Pulmonary artery endothelial cell (primary cell): ENCODE data around the gene GASK1A. TPM values are rescaled to one million over a fixed set of nuclear protein-coding genes. Genes with fewer than 3 reads are reported as not detected.

Experiments
- DNase-seq: peaks from one replicate; pipeline ENCODE4 v3.0.0-alpha.2; 2011; ENCODE audit warnings: low read depth, low spot score
- total RNA-seq: library from RNA; depleted of rRNA; stranded (reverse); fragments of >200 nt; gene quantifications from 2 replicates; pipeline ENCODE4 v1.2.3, GENCODE V29; 2014

GASK1A gene
- total RNA-seq, 1 donor from 2014 or later: under 0.01 TPM

DNA sequence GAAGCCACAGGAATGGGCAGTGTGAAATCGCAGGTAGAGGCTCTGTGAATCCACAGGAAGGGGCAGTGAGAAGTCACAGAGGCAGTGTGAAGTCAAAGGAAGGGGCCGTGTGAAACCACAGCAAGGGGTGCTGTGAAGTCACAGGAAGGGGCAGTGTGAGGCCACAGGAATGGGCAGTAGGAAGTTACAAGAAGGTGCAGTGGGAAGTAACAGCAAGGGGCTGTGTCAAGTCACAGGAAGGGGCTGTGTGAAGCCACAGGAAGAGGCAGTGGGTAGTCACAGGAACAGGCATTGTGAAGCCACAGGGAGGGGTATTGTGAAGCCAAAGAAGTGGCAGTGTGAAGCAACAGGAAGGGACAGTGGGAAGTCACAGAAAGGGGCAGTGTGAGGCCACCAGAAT lies 34.1 kb downstream of the GASK1A start:
- no peak for DNase-seq

DNA sequence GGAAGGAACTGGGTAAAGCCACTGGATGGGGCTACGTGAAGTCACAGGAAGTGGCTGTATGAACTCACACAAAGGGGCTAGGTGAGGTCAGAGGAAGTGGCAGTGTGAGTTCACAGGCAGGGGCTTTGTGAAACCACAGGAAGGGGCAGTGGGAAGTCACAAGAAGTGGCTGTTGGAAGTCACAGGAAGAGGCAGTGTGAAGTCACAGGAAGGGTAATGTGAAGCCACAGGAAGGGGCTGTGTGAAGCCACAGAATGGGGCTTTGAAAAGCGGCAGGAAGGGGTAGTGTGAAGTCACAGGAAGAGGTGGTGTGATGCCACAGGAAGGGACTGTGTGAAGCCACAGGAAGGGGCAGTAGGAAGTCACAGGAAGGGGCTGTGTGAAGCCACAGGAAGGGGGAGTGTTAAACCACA lies 34.6 kb downstream of the GASK1A start:
- DNase-seq: no peak

DNA sequence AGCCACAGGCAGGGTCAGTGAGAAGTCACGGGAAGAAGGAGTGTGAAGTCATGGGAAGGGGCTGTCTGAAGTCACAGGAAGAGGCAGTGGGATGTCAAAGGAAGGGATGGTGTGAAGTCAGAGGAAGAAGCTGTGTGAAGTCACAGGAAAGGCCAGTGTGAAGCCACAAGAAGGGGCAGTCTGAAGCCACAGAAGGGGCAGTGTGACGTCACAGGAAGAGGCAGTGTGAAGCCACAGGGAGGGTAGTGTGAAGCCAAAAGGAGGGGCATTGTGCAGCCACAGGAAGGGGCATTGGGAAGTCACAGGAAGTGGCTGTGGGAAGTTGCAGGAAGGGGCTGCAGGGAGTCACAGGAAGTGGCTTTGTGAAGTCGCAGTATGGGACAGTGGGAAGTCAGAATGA lies 35.1 kb downstream of the GASK1A start:
- DNase-seq: no peak

DNA sequence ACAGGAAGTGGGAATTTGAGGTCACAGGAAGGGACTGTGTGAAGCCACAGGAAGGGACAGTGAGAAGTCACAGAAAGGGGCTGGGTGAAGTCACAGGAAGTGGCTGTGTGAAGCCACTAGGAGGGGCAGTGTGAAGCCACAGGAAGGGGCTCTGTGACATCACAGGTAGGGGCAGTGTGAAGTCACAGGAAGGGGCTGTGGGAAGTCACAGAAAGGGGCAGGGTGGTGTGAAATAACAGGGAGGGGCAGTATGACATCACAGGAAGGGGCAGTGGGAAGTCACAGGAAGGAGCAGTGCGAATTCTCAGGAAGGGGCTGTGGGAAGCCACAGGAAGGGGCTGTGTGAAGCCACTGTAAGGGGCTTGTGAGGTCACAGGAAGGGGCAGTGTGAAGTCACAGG lies 35.8 kb downstream of the GASK1A start:
- DNase-seq: no peak

DNA sequence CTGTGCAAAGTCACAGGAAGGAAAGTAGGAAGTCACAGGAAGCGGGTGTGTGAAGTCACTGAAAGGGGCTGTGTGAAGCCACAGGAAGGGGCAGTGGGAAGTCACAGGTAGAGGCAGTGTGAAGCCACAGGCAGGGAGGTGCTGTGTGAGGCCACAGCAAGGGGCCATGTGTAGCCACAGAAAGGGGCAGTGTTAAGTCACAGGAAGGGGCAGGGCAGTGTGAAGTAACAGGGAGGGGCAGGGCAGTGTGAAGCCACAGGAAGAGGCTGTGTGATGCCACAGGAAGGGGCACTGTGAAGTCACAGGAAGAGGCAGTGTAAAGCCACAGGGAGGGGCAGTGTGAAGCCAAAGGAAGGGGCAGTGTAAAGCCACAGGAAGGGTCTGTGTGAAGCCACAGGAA lies 36.5 kb downstream of the GASK1A start:
- no peak for DNase-seq

DNA sequence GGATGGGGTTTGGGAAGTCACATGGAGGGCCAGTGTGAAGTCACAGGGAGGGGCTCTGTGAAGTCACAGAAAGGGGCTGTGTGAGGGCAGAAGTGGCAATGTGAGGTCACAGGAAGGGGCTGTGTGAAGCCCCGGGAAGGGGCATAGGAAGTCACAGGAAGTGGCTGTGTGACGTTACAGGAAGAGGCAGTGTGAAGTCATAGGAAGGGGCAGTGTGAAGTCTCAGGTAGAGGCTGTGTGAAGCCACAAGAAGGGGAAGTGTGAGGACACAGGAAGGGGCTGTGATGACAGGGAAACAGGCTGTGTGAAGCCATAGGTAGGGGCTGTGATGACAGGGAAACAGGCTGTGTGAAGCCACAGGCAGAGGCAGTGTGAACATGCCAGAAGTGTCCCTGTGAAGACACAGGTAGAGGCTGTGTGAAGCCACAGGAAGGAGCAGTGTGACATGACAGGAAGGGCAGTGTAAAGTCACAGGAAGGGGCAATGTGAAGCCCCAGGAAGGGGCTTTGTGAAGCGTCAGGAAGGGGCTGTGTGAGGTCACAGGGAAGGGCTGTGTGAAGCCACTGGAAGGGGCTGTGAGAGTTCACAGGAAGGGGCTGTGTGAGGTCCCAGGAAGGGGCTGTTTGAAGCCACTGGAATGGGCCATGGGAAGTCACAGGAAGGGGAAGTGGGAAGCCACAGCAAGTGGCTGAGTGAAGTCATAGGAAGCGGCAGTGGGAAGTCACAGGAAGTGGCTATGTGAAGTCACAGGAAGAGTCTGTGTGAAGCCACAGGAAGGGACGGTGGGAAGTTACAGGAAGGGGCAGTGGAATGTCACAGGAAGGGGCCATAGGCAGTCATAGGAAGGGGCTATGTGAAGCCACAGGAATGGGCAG lies 37.1 kb downstream of the GASK1A start:
- DNase-seq: no peak

DNA sequence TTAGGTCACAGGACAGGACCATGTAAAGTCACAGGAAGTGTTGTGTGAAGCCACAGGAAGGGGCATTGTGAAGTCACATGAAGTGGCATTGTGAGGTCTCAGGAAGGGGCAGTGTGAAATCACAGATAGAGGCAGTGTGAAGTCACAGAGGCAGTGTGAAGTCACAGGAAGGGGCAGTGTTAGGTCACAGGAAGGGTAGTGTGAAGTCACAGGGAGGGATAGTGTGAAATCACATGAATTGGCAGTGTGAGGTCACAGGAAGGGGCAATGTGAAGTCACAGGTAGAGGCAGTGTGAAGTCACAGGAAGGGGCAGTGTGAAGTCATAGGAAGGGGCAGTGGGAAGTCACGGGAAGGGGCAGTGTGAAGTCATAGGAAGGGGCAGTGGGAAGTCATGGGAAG lies 37.9 kb downstream of the GASK1A start:
- DNase-seq: no peak

DNA sequence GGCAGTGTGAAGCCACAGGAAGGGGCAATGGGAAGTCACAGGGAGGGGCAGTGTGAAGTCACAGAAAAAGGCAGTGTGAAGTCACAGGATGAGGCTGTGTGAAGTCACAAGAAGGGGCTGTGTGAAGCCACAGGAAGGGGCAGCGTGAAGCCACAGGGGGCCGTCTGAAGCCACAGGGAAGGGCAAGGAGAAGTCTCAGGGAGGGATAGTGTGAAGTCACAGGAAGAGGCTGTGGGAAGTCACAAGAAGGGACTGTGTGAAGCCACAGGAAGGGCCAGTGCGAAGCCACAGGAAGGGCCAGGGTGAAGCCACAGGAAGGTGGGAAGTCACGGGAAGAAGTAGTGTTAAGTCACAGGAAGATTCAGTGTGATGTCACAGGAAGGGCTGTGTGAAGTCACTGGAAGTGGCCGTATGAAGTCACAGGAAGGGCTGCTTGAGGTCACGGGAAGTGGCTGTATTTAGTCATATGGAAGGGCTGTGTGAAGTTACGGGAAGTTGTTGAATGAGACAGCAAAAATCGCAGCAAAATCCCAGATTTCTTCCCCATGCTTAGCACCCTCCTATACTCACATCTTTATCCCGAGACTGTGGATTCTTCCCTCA lies 38.6 kb downstream of the GASK1A start:
- DNase-seq: no peak

DNA sequence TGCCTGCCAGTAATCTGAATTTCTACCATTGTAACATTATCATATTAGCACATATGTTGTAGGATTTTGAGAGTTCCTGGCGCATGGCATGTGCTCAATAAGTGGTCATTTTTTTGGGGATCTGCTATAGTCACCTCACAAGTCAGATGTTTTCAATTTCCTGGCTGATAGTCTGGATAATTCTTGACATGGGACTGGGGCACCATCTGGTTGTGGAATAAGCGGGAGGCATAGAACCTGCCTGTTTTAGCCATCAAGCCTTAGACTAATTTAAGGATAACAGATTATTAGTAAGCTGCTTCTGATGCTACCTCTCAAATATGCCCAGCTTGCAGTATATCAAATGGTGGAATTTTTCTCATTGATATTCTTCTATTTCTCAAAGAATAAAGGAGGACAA lies 39.1 kb downstream of the GASK1A start:
- no peak for DNase-seq

DNA sequence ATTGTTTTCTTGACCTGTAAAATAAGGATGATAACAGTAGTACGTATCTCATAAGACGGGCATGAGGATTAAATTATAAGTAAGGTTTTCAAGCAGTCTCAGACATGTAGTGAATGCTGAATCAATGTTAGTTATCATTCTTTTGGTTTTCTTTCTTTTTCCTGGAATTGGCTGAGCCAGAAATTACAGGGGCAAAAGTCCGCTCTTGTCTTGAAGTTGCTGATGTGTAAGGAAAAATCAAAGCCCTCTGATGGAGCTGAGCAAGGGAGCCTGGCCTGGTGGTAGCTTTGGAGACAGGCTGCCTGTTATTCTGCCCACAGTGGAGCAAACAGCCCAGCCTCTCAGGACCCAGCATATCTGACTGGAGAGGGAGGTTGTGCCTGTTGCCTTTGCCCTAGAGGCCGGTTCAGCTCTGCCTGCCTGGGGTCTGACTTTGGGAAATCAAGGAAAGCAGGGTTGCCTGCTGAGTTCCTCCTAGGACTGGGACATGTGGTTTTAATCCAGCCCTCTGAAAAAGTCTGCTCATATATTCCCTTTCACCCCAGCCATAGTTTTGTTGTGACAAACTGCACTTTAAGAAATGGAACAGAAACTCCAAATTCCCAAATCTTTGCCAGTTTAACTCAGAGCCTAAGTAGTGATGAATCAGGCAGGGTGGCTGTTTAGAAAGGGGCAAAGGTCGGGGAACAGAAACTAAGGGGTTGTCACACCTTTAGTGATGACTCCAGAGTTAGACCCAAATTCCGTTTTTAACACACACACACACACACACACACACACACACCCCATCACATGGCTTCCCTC lies 40.1 kb downstream of the GASK1A start:
- DNase-seq: no peak

DNA sequence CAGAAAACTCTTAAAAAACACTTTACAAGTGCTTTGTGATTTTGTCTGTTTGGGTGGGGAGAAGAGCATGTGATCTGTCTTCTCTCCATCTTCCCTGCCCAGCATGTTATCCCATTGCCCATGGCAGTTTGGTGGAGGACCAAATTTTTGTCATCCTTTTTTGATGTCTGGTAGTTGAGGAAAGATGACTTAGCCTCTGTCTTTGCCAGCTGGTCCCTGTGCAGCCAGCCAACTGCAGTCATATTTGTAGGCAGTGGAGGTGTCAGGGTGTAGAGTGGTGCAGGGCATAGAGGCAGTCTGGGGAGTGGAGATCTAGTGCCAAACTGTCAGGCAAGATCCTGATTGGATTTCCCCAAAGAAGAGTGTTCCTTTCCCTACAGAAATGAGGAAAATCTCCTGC lies 40.7 kb downstream of the GASK1A start:
- DNase-seq: no peak

DNA sequence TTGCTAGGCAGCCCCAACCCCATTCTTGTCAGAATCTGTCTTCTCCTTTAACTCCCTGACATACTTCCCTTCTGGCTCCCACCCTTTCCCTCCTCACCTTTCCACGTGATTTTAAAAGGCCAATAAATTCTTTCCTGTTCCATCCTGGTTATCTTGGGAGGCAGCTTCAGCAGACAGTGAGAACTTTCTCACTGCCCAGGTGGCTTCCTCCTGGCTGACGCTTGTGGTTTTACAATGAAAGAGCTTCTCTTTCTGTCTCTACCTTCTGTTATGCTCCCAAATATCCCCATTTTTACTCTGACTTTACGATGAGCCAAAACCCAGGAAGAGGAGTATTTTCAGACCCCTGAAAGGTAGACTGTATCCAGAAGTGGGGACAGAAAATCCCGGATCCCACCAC lies 42.1 kb downstream of the GASK1A start:
- DNase-seq: no peak

DNA sequence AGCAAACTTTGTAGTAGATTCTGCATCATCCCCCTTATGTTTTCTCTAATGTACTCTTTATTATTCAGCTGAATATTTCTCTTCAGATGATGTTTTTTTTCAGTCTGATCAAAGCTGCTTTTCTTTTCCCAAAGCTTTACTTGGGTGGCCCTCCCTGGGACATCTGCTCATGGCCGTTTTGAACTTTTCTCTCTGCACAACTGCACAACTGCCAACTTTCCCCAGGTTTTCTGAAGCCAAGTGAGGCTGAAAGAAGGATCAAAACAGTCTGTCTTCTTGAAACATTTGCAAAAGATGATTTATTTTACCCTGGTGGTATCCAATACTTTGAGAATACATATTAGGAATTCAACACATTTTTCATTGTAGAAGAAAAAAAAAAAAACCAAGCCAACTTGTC lies 43.0 kb downstream of the GASK1A start:
- no peak for DNase-seq

DNA sequence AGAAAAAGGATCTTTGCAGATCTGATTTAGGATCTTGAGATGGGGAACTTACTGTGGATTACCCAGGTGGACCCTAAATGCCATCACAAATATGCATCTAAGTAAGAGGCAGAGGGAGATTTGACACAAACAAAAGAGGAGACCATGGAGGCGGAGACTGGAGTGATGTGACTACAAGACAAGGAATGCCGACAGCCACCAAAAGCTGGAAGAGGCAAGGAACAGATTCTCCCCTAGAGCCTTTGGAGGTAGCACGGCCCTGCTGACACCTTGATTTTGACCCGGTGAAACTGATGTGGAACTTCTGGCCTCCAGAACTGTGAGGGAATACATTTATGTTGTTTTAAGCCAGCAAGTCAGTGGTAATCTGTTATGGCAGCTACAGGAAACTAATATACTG lies 44.0 kb downstream of the GASK1A start:
- no peak for DNase-seq

DNA sequence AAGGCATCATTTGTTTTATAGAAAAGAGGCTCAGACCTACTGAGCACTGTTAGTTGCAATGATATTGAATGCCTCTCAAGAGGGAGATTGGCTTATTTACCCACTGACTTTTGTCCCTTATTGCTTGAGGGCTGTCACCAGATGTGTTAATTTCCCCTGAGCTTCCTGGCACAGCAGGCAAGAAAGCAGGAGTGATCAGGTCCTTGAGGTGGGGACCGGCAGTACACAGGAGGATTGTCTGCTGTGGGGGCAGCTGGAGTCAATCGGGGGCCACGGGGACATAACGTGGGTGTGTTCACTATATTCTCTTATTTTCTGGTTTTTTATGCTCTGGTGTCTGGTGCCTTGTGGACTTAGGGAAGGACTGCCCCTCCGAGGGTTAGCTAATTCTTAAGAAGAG lies 44.6 kb downstream of the GASK1A start:
- no peak for DNase-seq

DNA sequence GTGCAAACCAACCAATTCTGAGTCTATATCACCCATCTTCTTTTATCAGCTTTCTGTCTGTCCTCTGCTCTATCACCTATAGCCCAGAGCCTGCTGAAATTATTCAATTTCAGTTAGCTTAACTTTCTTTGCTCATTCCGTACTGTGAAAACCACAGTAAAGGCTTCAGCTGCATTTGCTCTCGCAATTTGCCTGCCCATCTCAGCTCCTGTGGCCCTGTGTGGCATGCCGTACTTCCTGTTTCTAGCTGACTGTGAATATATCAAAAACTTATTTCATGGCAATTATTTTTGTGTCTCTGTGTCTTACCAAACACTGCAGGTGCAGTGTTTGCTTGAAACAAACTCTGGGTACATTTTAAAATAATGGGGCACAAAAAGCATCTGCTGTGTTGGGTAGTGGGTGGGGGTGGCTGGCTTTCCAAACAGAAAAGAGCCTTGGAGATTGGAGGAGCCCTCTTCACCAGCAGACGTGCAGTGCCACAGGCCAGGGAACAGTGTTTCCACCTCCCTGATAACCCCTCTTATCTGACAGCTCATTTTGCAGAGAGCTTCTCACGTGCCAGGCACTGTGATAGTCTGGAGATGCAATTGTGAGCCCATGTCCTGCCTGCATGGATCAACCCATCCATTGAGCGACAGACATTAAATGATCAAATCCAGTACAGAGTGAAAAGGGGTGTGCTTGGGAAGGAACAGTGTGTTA lies 45.2 kb downstream of the GASK1A start:
- DNase-seq: no peak

DNA sequence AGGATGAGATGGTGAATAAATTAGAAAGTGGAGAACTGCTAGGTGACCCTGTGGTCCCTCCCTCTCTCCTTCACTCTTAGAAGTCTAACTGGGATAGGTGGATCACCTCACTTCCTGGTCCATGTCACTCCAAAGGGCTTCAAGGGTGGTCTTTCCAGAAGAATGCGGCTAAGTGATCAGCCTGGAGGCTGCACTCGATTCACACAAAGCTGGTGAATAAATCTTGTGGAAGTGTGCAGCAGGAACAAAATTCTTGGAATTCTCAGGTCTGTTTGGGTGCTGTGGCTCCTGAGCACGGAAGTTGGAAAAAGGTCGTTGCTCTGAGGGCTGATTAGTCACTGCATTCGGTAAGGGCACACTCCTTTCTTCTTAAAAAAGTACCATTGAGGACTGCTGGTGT lies 46.3 kb downstream of the GASK1A start:
- no peak for DNase-seq

DNA sequence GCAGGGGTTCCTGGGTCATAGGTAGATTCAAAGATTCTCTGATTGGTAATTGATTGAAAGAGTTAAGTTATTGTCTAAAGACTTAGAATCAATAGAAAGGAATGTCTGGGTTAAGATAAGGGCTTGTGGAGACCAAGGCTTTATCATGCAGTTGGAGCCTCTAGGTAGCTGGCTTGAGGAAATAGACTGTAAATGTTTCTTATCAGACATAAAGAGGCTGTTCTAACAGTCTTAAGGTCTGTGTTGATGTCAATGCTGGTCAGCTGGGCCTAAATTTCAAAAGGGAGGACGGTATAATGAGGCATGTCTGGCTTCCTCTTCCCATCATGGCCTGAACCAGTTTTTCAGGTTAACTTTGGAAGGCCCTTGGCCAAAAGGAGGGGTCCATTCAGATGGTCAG lies 48.9 kb downstream of the GASK1A start:
- DNase-seq: no peak

DNA sequence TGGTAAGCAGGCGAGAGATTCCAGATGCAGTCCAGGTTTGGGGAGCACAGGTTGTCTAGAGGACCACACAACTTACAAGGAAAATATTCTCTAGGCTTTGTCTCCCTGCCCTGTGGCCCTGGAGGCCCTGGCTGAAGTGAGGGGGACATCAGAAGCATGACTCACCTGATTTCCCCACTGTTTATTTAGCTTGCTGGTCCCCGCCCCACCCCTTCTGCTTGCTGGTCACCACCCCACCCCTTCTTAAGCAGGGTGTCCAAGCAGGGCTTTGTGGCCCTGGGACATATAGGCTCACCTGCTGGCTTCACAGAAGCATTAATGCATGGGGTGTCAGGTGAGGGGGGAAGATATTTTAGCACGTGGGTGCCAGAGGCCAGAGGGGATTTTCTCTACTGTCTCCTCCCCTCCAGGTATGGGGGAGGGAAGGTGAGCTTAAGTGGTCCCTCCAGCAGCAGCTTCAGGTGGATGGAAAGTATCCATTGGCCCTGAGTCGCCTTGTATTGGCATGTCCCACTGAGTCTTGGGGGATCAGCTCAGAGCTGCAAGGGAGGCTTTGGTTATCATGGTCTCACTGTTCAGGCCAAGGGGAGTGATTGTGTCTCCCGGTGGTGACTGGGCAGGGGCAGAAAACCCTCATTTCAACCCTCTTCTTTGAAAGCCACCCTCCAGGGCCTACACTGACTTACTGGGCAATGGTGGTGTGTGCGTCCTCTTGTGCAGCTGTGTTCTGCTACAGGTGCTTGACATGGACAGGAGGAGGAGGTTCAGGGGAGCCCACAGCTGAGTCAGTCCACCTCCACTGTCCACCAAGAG lies 49.8 kb downstream of the GASK1A start:
- DNase-seq: no peak

DNA sequence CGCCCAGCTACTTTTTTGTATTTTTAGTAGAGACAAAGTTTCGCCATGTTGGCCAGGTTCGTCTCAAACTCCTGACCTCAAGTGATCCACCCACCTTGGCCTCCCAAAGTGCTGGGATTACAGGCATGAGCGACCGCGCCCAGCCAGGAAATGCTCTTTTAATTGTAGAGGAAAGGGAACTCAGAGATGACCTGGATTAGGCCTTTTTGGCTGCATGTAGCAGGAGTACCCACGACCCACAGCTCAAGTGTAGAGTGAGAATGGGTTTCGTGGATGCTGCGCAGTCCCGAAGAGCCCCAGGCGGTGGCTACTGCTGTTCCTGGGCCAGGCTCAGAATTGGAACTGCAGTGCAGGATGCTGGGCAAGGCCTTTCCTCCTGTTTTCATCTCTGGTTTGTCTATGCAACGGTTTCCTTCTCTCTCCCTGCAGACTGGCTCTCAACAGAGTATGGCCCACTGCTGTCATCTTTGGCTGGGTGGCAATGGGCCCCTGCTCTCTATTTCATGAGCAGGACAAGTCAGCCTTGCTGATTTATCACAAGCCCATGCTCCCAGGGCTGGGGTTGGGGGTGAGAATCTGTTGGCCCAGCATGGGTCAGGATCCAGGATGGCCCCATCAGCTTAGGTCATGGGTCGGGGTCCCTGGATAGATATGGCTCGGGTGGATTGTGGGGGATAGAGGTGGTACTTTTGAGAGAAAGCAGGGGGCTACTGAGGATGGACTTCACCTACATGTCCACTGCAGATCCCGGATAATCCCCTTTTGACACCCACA lies 51.2 kb downstream of the GASK1A start:
- DNase-seq: no peak
